ENCODE results near the gene PDE11A.
"Not testable (repeated sequence)": the region's sequence is repeated elsewhere in the genome, so short reads cannot be mapped to it uniquely, and the experiment has no call there.

The PDE11A gene

DNA sequence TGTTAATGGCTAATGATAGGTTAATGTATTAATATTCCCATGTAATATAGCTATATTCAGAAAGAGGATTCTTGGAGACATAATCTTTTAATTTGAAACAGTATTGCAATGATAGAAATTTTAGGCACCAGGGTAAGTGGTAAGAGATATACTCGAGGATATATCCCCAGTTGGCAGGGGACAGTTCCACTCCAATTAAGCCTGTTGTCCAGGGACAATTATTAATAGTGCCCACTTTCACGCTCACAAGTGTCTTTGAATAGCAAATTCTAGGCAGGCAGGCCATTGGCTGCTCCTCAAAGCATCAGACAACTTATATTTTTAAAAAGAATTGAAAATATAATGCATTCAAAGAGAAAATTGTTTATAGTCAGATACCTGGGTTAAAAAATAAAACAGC, 190.7 kb downstream of the PDE11A start:
- DNase-seq (ENCODE audit: low read depth) = no peak

DNA sequence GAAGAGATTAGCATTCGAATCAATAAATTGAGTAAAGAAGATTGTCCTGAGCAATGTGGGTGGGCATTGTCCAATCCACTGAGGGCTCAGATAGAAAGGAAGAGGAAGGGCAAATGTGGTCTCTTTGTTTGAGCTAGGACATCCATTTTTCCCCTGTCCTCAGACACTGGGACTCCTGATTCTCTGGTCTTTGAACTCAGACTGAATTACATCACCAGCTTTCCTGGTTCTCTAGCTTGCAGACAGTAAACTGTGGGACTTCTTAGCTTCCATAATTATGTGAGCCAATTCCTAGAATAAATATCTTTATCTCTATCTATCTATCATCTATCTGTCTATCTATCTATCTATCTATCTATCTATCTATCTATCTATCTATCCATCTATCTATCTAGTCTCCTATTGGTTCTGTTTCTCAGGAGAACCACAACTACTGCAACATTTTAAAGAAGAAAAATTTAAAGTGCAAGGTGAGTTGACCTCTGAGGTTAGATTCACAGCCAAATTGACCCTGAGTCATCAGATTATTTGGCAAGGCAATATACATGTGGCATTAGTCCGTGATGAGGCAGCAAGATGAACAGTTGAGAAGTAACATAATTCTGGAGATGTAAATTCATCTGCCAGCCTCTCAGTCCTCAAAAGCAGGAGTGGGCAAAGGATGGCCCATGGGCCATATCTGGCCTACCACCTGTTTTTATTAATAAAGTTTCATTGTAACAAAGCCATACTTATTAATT, 191.4 kb downstream of the PDE11A start:
- DNase-seq (ENCODE audit: low read depth) = no peak

GRCh38 chr2:177880285-177880684, 192.3 kb downstream of the PDE11A start:
- no peak for DNase-seq (ENCODE audit: low read depth)

- no peak for DNase-seq (ENCODE audit: low read depth)
Measured at GRCh38 chr2:177876950-177877349, 195.6 kb downstream of the PDE11A start.

GRCh38 chr2:177874686-177875085, 197.9 kb downstream of the PDE11A start:
- DNase-seq (ENCODE audit: low read depth) = no peak

DNA sequence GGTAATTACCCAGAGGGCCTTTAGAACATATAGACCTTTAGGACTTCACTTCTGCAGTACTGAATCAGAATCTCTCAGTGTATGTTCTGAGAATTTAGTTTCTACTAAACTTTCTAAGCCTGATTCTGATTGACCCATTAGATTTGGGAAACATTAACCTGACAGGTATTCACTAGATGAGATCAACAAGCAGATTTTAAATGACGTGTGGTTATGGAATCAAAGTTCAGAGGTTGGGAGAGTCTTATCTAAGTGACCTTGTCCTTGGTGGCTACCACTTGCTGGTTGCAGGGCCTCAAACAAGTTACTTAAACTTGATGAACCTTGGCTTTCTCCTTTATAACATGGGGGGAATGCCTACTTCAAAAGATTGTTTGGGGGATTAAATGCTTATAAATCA, 198.7 kb downstream of the PDE11A start:
- no peak for DNase-seq (ENCODE audit: low read depth)

DNA sequence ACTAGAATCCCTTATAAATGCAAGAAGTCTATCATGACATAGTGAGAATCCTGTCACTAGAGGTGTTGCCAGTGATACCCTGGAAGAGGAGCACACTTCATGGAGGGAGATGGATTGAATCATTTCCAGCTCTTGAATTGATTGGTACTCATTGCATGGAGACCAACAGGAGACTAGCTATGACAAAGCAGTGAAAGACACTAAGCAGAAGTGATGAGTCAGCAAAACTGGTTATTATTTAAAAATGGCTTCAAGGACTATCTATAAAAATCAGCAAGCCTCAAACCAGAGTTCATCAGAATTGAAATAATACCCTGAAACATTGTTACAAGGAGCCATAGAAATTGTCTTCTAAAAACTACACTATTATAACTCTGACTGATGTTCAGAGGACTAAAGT, 200.3 kb downstream of the PDE11A start:
- no peak for DNase-seq (ENCODE audit: low read depth)

- DNase-seq (ENCODE audit: low read depth) = no peak
Measured at GRCh38 chr2:177869912-177870311, 202.7 kb downstream of the PDE11A start.

- DNase-seq (ENCODE audit: low read depth) = no peak
Measured at GRCh38 chr2:177869209-177869608, 203.4 kb downstream of the PDE11A start.

DNA sequence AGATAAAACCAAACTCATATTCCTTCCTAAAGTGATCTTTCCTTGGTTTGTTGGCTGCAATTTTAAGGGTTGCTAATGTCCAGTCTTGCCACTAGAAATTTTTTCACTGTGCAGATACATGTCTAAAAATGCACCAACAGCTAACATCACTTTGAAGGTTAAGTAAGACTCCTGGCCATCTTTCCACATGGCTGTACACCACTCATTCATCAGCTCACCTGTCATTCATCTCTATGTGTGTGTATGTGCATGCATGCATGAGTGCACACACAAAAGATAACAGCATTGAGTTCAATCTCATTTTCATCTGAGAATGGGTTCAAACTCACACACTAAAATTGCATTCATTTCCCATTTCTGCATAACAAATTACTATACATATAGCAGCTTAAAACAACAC, 203.8 kb downstream of the PDE11A start:
- DNase-seq (ENCODE audit: low read depth) = no peak

DNA sequence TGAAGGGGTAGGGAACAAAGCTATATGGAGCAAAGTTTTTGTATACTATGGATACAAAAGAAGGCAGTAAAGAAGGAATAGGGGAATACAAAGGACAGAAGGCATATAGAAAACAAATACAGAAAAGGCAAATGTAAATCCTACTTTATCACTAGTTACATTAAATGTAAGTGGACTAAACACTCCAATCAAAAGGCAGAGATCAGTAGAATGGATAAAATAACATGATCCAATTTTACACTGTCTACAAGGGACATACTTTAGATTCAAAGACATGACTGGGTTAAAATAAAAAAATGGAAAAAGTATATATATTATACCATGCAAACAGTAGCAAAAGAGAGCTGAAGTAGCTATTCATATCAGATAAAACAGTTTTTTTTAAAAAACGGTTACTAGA, 215.0 kb downstream of the PDE11A start:
- DNase-seq (ENCODE audit: low read depth) = no peak

DNA sequence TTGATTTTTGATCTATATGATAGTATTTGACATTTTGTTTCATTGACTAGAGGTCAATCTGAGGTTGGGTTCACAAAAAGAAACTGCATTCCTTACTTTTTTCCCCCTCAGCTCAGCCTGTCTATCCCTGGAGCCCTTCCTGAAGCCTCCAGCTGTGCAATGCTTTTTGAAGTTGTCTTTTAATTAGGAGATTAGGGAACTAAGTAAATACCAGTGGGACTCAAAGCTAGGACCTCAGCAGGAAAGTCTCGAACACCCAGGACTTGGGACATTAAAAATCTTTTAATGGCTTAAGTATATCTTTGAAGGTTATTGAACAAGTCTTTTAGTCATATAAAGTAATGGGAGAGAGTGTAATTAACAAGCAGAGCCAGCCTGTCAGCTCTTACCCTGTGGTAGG, 220.2 kb downstream of the PDE11A start:
- no peak for DNase-seq (ENCODE audit: low read depth)

DNA sequence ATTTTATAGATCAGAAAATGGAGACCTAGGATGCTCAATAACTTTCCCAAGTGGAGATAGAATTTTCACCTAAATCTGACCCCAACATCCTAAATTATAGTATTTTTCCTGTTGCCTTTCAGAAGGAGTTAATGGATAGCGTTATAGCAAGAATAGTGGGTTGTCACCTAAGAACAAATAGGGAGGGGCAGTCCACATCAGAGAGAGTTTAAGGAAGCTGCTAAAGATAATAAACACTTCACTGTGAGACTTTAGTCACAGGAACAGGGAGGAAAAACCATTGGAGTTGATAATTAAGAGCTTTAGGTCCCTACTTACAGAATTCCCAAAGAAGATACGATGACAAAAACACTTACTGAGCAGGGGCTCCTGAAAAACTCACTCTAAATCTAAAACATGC, 229.4 kb downstream of the PDE11A start:
- no peak for DNase-seq (ENCODE audit: low read depth)

DNA sequence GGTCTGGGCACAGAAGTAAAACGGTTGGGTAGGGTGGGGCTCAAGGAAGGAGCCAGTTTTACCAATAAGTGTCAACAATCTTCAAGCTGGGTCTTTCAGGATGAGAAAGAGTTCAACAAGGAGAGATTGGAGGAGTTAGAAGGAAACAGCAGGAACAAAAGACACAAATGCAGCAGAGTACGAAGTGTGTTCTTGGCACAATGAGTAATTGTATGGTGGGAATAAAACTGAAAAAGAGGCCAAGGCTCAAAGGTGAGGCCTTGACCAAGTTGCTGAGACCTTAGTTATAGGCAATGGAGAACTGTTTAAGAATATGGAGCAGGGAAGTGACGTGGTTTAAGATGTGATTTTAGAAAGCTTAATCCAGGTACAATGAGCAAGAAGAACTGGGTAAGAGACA, 230.3 kb downstream of the PDE11A start:
- DNase-seq (ENCODE audit: low read depth) = no peak

- DNase-seq (ENCODE audit: low read depth) = not testable (repeated sequence)
Measured at GRCh38 chr2:177835418-177836204, 237.0 kb downstream of the PDE11A start.

DNA sequence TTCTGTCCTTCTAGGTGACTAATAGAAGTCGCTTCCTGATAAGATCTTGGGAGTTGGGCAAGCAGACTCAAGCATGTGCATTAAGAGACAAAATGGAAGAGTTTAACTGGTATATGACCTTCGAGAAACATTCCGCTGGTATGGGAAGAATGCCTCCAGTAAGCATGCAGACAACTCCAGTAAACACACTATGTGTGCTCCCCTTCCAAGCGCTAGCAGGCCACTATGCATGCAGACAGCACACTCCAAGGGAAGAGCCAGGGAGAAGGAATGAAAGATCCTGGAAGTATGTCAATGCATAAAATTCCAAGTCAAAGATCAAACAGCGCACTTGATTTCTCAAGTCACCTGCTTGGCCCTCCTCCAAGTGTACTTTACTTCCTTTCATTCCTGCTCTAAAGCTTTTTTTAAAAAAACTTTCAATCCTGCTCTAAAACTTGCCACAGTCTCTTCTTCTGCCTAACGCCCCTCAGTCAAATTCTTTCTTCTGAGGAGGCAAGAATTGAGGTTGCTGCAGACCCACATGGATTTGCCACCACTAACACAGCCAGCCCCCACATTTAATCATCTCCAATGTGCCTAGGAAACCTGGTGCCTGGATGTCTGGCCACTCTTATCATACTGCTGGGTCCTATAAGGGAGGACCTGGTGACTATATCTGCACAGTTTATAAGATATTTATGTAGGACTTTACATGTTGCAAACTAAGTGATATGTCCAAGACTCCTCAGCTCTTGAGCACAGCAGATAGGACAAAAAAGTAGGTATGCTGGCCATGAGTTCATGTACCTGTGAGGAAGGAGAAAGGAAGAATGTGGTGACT, 239.8 kb downstream of the PDE11A start:
- DNase-seq (ENCODE audit: low read depth) = no peak

- DNase-seq (ENCODE audit: low read depth) = no peak
Measured at GRCh38 chr2:177830881-177831386, 241.6 kb downstream of the PDE11A start.

GRCh38 chr2:177828557-177828956, 244.0 kb downstream of the PDE11A start:
- no peak for DNase-seq (ENCODE audit: low read depth)

- DNase-seq (ENCODE audit: low read depth) = no peak
Measured at GRCh38 chr2:177826897-177827296, 245.7 kb downstream of the PDE11A start.

DNA sequence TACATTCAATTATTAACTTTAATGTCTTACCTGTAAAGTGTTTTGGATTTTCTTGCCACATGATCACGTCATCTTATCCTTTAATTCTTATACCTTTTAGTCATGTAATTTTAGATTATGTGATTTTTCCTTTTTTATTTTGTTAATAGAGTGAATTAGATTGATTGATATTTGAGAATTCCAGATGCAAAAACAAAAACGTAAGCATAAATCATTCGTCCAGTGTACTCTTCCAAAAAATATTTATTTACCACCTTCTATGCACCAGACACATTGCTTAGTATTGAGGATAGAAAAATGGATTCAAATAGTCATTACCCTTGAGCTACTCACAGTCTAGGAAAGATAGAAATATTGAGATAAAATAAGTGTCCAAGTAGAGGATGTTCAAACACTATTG, 249.6 kb downstream of the PDE11A start:
- no peak for DNase-seq (ENCODE audit: low read depth)

DNA sequence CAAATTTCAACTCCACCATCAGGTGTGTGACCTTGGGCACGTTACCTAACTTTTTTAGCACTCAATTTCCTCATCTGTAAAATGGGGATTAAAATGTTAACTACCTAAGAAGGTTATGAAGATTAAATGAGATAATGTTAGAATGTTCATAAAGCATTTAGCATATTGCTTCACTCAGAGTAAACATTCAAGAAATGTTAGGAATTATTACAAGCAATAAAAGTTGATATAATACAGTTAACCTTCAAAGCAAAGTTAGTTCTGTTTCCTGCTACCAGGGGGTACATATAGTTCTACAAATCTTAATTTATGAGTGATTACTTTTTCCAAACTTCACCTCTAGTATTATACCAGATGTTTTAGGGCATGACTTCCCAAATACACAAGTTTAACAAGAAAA, 254.2 kb downstream of the PDE11A start:
- DNase-seq (ENCODE audit: low read depth) = no peak

GRCh38 chr2:177817300-177817699, 255.3 kb downstream of the PDE11A start:
- no peak for DNase-seq (ENCODE audit: low read depth)

GRCh38 chr2:177816766-177817165, 255.8 kb downstream of the PDE11A start:
- no peak for DNase-seq (ENCODE audit: low read depth)
